ENCODE data around the gene CLCN6. TPM values are rescaled to one million over a fixed set of nuclear protein-coding genes. Genes with fewer than 3 reads are reported as not detected.
A peak's percentile ranks its signal among the peaks of the same experiment; 100 is the strongest.

Gene CLCN6
- total RNA-seq, 4 donors from 2014 or later = 12.8 to 23.8 (median 18.3) TPM

DNA sequence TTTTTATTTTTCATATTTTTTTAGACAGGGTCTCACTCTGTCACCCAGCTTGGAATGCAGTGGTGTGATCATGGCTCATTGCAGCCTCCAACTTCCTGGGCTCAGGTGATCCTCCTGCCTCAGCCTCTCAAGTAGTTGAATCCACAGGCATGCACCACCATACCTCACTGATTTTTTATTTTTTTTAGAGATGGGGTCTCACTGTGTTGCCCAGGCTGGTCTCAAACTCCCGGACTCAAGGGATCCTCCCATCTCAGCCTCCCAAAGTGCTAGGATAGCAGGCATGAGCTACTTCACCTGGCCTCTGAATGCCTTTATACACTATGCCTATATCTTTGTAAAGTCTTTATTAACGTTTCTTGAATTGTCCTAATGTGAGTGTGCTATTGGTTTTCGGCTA lies 63.1 kb downstream of the CLCN6 start:
- TF ChIP-seq POLR2AphosphoS5 (IDR thresholded peaks at IDR 0.05) = no peak
- TF ChIP-seq, protein P1, sequence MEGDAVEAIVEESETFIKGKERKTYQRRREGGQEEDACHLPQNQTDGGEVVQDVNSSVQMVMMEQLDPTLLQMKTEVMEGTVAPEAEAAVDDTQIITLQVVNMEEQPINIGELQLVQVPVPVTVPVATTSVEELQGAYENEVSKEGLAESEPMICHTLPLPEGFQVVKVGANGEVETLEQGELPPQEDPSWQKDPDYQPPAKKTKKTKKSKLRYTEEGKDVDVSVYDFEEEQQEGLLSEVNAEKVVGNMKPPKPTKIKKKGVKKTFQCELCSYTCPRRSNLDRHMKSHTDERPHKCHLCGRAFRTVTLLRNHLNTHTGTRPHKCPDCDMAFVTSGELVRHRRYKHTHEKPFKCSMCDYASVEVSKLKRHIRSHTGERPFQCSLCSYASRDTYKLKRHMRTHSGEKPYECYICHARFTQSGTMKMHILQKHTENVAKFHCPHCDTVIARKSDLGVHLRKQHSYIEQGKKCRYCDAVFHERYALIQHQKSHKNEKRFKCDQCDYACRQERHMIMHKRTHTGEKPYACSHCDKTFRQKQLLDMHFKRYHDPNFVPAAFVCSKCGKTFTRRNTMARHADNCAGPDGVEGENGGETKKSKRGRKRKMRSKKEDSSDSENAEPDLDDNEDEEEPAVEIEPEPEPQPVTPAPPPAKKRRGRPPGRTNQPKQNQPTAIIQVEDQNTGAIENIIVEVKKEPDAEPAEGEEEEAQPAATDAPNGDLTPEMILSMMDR (IDR thresholded peaks at IDR 0.05) = no peak
- no peak for TF ChIP-seq POLR2A (IDR thresholded peaks at IDR 0.05)
- TF ChIP-seq EP300 (IDR thresholded peaks at IDR 0.05) = no peak
- 68 to 83% methylated on average over 2 to 3 of the region's 3 CpGs for WGBS, 2 donors (ENCODE audit: low coverage in 1 of 2)
- H3K4me3 ChIP-seq = no peak overlapping the region
- H3K9me3 ChIP-seq = no peaks in the 10 kb centered on the region
- no peaks in the 10 kb centered on the region for H3K36me3 ChIP-seq
- no peak overlapping the region for H3K27ac ChIP-seq
- peaks cover 56% of the 10 kb centered on the region for H3K27me3 ChIP-seq
- no peak for ATAC-seq
- no peaks in the 10 kb centered on the region for H3K4me1 ChIP-seq

DNA sequence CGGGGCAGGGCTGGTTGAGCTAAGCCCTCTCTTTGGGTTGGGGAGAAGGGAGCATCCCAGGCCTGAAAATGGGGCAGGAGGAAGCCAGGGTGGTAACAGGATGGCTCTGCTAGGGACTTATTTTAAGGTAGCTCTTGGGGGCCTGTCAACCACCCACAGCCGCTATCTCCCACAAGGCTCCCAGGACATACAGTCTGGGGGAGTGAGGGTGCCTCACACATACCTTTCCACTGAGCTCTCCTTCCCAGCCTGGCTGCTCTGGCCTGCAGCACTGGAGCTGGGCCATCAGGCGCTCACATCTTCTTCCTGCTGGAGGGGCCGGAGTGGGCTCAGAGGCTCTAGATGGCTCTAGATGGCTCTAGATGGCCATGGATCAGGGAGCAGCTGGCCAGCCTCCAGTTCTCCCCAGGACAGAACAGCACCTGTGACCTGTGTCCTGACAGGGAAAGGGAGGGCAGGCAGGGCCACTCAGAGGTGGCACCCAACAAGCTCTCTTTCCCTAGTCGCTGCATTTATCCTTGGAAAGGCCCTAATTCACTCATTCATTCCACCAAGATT lies 63.7 kb downstream of the CLCN6 start:
- TF ChIP-seq EP300 (IDR thresholded peaks at IDR 0.05) (no peak), POLR2AphosphoS5 (IDR thresholded peaks at IDR 0.05) (no peak), POLR2A (IDR thresholded peaks at IDR 0.05) (no peak)
- TF ChIP-seq, protein P1 (IDR thresholded peaks at IDR 0.05) = no peak
- Histone ChIP-seq H3K9me3 (no peaks in the 10 kb centered on the region), H3K36me3 (no peaks in the 10 kb centered on the region), H3K4me3 (no peak overlapping the region), H3K27me3 (peaks cover 57% of the 10 kb centered on the region), H3K27ac (no peak overlapping the region), H3K4me1 (no peaks in the 10 kb centered on the region)
- ATAC-seq = no peak
- WGBS, 2 donors (ENCODE audit: low coverage in 1 of 2) = 57% methylated on average over 1 of the region's 5 CpGs; no CpG with 5 or more reads in 1 of the 2 donors

DNA sequence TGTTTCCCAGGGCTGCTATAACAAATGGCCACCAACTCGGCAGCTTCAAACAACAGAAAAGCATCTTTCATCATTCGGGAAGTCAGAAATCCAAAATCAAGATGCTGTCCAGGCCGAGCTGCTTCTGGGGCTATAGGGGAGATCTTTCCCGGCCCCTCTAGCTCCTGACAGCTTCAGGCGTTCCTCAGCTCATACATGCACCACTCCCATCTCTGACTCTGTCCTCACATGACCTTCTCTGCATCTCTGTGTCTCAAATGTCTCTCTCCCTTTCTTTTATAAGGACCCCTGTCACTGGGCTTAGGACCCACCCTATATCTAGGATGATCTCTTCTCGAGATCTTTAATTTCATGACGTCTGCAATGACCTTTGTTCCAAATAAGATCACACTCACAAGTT lies 66.6 kb downstream of the CLCN6 start:
- Histone ChIP-seq H3K27ac (no peak overlapping the region), H3K4me3 (no peak overlapping the region), H3K36me3 (no peaks in the 10 kb centered on the region), H3K9me3 (no peaks in the 10 kb centered on the region), H3K4me1 (no peaks in the 10 kb centered on the region), H3K27me3 (peaks cover 82% of the 10 kb centered on the region)
- 45 to 59% methylated on average over 6 to 7 of the region's 7 CpGs for WGBS, 2 donors (ENCODE audit: low coverage in 1 of 2)
- TF ChIP-seq, protein P1 (IDR thresholded peaks at IDR 0.05) = no peak
- TF ChIP-seq POLR2A (IDR thresholded peaks at IDR 0.05) (no peak), POLR2AphosphoS5 (IDR thresholded peaks at IDR 0.05) (no peak), EP300 (IDR thresholded peaks at IDR 0.05) (no peak)
- no peak for ATAC-seq

DNA sequence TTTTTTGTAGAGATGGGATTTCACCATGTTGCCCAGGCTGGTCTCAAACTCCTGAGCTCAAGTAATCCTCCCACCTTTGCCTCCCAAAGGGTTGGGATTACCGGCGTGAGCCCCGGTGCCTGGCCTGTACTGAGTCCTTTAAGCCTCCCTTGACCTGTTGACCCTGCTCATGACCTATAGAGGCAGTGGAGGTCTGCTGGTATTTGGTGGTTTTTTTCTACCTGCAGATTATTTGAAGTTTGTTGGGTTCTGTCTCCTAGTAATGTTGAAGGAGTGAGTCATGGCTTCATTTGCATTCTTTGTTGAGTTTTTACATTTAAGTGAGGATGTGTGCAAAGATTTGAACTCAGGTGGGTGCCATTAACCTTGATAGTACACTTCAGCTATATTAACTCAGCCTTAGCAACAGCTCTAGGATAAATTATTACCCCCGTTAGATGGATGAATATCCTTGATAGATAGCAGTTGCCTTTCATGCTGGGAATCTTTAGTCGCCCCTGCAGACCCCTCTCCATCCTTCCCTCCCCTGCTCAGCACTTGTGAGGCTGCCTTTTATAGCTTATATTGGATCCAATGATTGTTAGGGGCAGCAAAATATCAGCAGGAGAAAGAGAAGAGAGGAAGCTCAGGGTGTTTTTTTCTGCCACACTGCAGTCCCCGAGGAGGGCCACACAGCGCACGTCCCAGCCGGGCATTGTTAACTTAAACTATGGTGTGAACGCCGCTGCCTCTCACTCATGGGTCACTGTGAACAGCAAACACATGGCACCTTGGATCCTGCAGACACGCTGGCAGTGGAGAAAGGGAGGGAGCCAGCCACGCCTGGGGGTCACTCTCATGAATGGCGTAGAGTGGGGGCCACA lies 67.6 kb downstream of the CLCN6 start:
- Histone ChIP-seq H3K36me3 (no peaks in the 10 kb centered on the region), H3K27me3 (peaks cover 91% of the 10 kb centered on the region), H3K9me3 (no peaks in the 10 kb centered on the region), H3K27ac (no peak overlapping the region), H3K4me1 (no peaks in the 10 kb centered on the region), H3K4me3 (no peak overlapping the region)
- no peak for ATAC-seq
- WGBS, 2 donors (ENCODE audit: low coverage in 1 of 2) = 54 to 61% methylated on average over 2 to 3 of the region's 14 CpGs
- TF ChIP-seq, protein P1 (IDR thresholded peaks at IDR 0.05) = no peak
- no peak for TF ChIP-seq EP300 (IDR thresholded peaks at IDR 0.05)
- no peak for TF ChIP-seq POLR2AphosphoS5 (IDR thresholded peaks at IDR 0.05)
- no peak for TF ChIP-seq POLR2A (IDR thresholded peaks at IDR 0.05)

DNA sequence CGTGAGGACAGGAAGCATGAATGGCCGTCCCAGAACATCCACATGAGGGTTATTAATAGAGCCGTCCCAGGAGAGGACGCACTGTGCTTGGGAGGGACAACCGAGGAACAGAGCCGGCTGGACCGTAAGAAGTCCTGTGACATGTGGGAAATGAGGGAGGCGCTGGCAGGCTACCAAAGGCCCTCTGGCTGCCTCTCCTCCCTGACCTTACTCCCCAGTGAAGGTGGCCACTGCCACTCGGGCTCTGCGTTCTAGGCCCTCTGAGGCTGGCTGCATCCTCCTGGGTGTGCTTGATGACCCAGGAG lies 68.2 kb downstream of the CLCN6 start:
- Histone ChIP-seq H3K9me3 (no peaks in the 10 kb centered on the region), H3K4me3 (no peak overlapping the region), H3K27me3 (peaks cover 91% of the 10 kb centered on the region), H3K27ac (no peak overlapping the region), H3K4me1 (no peaks in the 10 kb centered on the region), H3K36me3 (no peaks in the 10 kb centered on the region)
- TF ChIP-seq, protein P1 (IDR thresholded peaks at IDR 0.05) = no peak
- TF ChIP-seq POLR2A (IDR thresholded peaks at IDR 0.05) (no peak), POLR2AphosphoS5 (IDR thresholded peaks at IDR 0.05) (no peak), EP300 (IDR thresholded peaks at IDR 0.05) (no peak)
- 40 to 48% methylated on average over 3 to 4 of the region's 10 CpGs for WGBS, 2 donors (ENCODE audit: low coverage in 1 of 2)
- ATAC-seq = peak; percentile 25
